ENCODE data around the gene FOXP2. TPM values are rescaled to one million over a fixed set of nuclear protein-coding genes. Genes with fewer than 3 reads are reported as not detected.

Gene FOXP2
- total RNA-seq, 1 donor from 2014 or later: 11.0 TPM

DNA sequence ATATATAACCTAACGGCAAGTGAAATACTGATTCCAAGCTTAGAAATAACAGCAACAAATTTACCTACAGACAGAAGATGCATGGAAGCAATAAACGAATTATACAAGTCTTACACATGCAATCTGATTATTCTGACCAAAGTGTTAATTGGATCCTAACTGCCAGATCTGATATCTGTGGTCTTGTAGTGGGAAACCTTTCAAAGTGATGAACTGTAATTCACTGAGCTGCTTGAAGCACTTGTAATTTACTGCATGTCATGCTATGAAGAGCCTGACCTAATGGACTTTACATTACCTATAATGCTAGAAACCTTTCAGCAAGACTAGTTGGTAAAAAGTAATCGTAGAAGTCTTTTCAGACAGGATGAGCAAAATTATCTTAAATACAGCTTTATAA lies 205.6 kb downstream of the FOXP2 start:
- H3K9me3 ChIP-seq: no peaks in the 10 kb centered on the region
- TF ChIP-seq CTCF (IDR thresholded peaks at IDR 0.05): no peak
- no peaks in the 10 kb centered on the region for H3K27me3 ChIP-seq
- H3K27ac ChIP-seq: no peak overlapping the region
- no peaks in the 10 kb centered on the region for H3K36me3 ChIP-seq
- no peaks in the 10 kb centered on the region for H3K4me1 ChIP-seq
- intact Hi-C loops (cut with DNase I): no loop called here
- H3K4me3 ChIP-seq: no peak overlapping the region
- DNase-seq (ENCODE audit: low spot score in 2 of 2): no peak

- H3K9me3 ChIP-seq: no peaks in the 10 kb centered on the region
- intact Hi-C loops (cut with DNase I): no loop called here
- H3K36me3 ChIP-seq: no peaks in the 10 kb centered on the region
- no peak overlapping the region for H3K27ac ChIP-seq
- no peak for DNase-seq (ENCODE audit: low spot score in 2 of 2)
- TF ChIP-seq CTCF (IDR thresholded peaks at IDR 0.05): no peak
- no peaks in the 10 kb centered on the region for H3K4me1 ChIP-seq
- H3K4me3 ChIP-seq: no peak overlapping the region
- no peaks in the 10 kb centered on the region for H3K27me3 ChIP-seq
Measured at GRCh38 chr7:114622221-114622620, 207.6 kb downstream of the FOXP2 start.

DNA sequence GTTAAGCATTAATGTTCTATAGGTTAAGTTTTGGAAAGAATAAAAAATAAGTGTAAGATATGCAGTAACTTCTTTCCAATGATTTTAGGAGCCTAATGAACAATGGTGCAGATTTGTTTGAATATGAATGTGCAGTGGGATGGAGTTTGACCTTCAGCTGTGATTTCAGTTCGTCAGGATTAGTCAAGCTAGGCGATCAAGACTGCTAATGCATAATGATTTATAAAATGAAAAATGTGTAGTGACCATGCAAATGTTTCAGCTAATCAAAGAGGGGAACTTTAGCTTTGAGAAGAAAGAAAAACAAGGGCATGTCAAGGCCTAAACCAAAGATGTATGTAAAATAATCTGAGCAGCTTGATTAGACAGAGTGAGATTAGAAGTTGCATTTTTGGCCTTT lies 208.5 kb downstream of the FOXP2 start:
- no peak for DNase-seq (ENCODE audit: low spot score in 2 of 2)
- Histone ChIP-seq H3K4me3 (no peak overlapping the region), H3K27ac (no peak overlapping the region), H3K9me3 (no peaks in the 10 kb centered on the region), H3K36me3 (no peaks in the 10 kb centered on the region), H3K27me3 (no peaks in the 10 kb centered on the region), H3K4me1 (no peaks in the 10 kb centered on the region)
- intact Hi-C loops (cut with DNase I): no loop called here
- TF ChIP-seq CTCF (IDR thresholded peaks at IDR 0.05): no peak

- H3K4me1 ChIP-seq: no peaks in the 10 kb centered on the region
- H3K9me3 ChIP-seq: no peaks in the 10 kb centered on the region
- H3K27ac ChIP-seq: no peak overlapping the region
- no peak overlapping the region for H3K4me3 ChIP-seq
- intact Hi-C loops (cut with DNase I): no loop called here
- no peak for DNase-seq (ENCODE audit: low spot score in 2 of 2)
- H3K27me3 ChIP-seq: no peaks in the 10 kb centered on the region
- peaks cover 4 to 25% of the 10 kb centered on the region in 2 donors for H3K36me3 ChIP-seq
- no peak for TF ChIP-seq CTCF (IDR thresholded peaks at IDR 0.05)
Measured at GRCh38 chr7:114627231-114627630, 212.6 kb downstream of the FOXP2 start.

DNA sequence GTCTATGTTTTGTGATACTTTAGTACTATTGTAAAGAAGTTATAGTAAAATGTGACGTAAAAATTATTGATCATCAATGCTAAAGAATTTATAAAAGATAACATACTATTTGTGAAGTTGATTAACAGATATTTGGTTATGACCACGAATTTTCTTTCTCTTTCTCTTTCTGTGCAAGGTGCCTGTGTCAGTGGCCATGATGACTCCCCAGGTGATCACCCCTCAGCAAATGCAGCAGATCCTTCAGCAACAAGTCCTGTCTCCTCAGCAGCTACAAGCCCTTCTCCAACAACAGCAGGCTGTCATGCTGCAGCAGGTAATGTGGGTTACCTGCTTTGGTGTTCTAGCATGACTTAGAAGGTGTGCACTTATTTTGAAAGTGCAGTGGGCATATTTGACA lies 213.7 kb downstream of the FOXP2 start:
- no peaks in the 10 kb centered on the region for H3K9me3 ChIP-seq
- no peak overlapping the region for H3K27ac ChIP-seq
- no peaks in the 10 kb centered on the region for H3K27me3 ChIP-seq
- H3K36me3 ChIP-seq: peaks cover 4 to 25% of the 10 kb centered on the region in 2 donors
- H3K4me3 ChIP-seq: no peak overlapping the region
- no peak for DNase-seq (ENCODE audit: low spot score in 2 of 2)
- no peaks in the 10 kb centered on the region for H3K4me1 ChIP-seq
- intact Hi-C loops (cut with DNase I): no loop called here
- no peak for TF ChIP-seq CTCF (IDR thresholded peaks at IDR 0.05)

DNA sequence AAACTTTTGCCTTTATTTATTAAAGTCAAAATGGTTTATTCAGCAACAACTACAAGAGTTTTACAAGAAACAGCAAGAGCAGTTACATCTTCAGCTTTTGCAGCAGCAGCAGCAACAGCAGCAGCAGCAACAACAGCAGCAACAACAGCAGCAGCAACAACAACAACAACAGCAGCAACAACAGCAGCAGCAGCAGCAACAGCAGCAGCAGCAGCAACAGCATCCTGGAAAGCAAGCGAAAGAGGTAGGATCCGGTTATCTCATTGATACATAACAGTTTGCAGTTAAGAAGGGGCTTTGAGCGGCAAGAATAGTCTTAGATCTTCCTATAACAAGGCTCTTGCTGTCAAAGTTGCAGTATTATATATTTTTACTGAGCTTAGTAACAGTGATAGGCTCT lies 215.1 kb downstream of the FOXP2 start:
- H3K4me1 ChIP-seq: no peaks in the 10 kb centered on the region
- intact Hi-C loops (cut with DNase I): no loop called here
- H3K27ac ChIP-seq: no peak overlapping the region
- no peak for TF ChIP-seq CTCF (IDR thresholded peaks at IDR 0.05)
- H3K36me3 ChIP-seq: peaks cover 4 to 25% of the 10 kb centered on the region in 2 donors
- DNase-seq (ENCODE audit: low spot score in 2 of 2): no peak
- H3K27me3 ChIP-seq: no peaks in the 10 kb centered on the region
- H3K4me3 ChIP-seq: no peak overlapping the region
- H3K9me3 ChIP-seq: no peaks in the 10 kb centered on the region

Data from ascending aorta (tissue), 2 donors.